DND-41 (cell line): ENCODE measurements around the gene TMCO4.

Source experiments
- ATAC-seq: fragments of 200-7000 bp; cut with Tn5 transposase; 3 replicates; pipeline ENCODE4 v1.9.1; 2021; ENCODE audit warnings: low read depth; ENCODE audit not compliant: insufficient read depth
- DNase-seq: peaks from one replicate; pipeline ENCODE4 v3.0.0-alpha.2; 2020
- H2AFZ ChIP-seq: 2 replicates; pipeline ENCODE4 v1.6.0; 2012; ENCODE audit warnings: low read depth, low read length
- H3K27ac ChIP-seq: 2 replicates; pipeline ENCODE4 v1.5.1; 2012; ENCODE audit warnings: low read length, inconsistent platforms
- H3K27me3 ChIP-seq: fragments of 200-600 bp; sonication (generic); 2 replicates; pipeline ENCODE4 v1.6.0; 2012; ENCODE audit warnings: low read length, mild to moderate bottlenecking, inconsistent platforms; ENCODE audit not compliant: insufficient read depth, poor library complexity
- H3K36me3 ChIP-seq: 2 replicates; pipeline ENCODE4 v1.5.1; 2012; ENCODE audit warnings: low read length, inconsistent platforms; ENCODE audit not compliant: insufficient read depth
- H3K4me1 ChIP-seq: 2 replicates; pipeline ENCODE4 v1.5.1; 2012; ENCODE audit warnings: mild to moderate bottlenecking, low read length; ENCODE audit not compliant: insufficient read depth
- H3K4me2 ChIP-seq: 2 replicates; pipeline ENCODE4 v1.6.0; 2012; ENCODE audit warnings: mild to moderate bottlenecking, moderate library complexity, low read length, inconsistent platforms; ENCODE audit not compliant: insufficient read depth
- H3K4me3 ChIP-seq, 2 experiments: fragments of 200-600 bp in 1 of 2; shearing (Covaris generic) in 1 of 2; 2 replicates each; pipeline ENCODE4 v1.5.1; 2012 to 2016; ENCODE audit warnings: inconsistent platforms in 2 of 2, low read length in 2 of 2, mild to moderate bottlenecking in 2 of 2, low read depth in 1 of 2, moderate library complexity in 1 of 2
- H3K79me2 ChIP-seq: 2 replicates; pipeline ENCODE4 v1.6.0; 2012; ENCODE audit warnings: low read length, inconsistent platforms; ENCODE audit not compliant: insufficient read depth
- H3K9ac ChIP-seq: 2 replicates; pipeline ENCODE4 v1.6.0; 2012; ENCODE audit warnings: low read depth, mild to moderate bottlenecking, inconsistent platforms, low read length, moderate library complexity
- H3K9me3 ChIP-seq: 2 replicates; pipeline ENCODE4 v1.5.1; 2012; ENCODE audit warnings: low read length, moderate library complexity, mild to moderate bottlenecking, inconsistent platforms; ENCODE audit not compliant: insufficient read depth, severe bottlenecking
- H4K20me1 ChIP-seq: 2 replicates; pipeline ENCODE4 v1.6.0; 2012; ENCODE audit warnings: low read length; ENCODE audit not compliant: insufficient read depth
- CTCF ChIP-seq: IDR thresholded peaks from 2 replicates; pipeline ENCODE4 v1.5.1; 2012; ENCODE audit warnings: borderline replicate concordance, low read length, moderate library complexity, mild to moderate bottlenecking; ENCODE audit not compliant: poor library complexity, severe bottlenecking; ENCODE audit errors: extremely low read depth
- EZH2 ChIP-seq: IDR thresholded peaks from 3 replicates; pipeline ENCODE4 v1.6.1; 2012; ENCODE audit warnings: borderline replicate concordance, low read depth, mild to moderate bottlenecking, moderate library complexity, low read length, inconsistent platforms; ENCODE audit not compliant: severe bottlenecking

The TMCO4 gene

GRCh38 chr1:19814681-19815503 lies 15.2 kb upstream of the TMCO4 start, which contains the start of gene RNF186:
Gene RNF186 (minus strand): TSS chr1:19815283. CDS start chr1:19815101, 182 bp downstream.
- ATAC-seq (no peak), DNase-seq (no peak)
- no peaks in the 10 kb centered on the region for H3K36me3 ChIP-seq
- TF ChIP-seq CTCF (no peak), EZH2 (no peak)
- no peaks in the 10 kb centered on the region for H3K9me3 ChIP-seq
- H3K4me2 ChIP-seq = no peak within 1 kb of the TSS
- H3K27ac ChIP-seq = no peak within 1 kb of the TSS
- no peaks in the 10 kb centered on the region for H3K27me3 ChIP-seq
- H3K4me3 ChIP-seq = no peak within 1 kb of the TSS
- no peaks in the 10 kb centered on the region for H4K20me1 ChIP-seq
- no peaks in the 10 kb centered on the region for H3K4me1 ChIP-seq
- no peak within 1 kb of the TSS for H2AFZ ChIP-seq
- H3K9ac ChIP-seq = no peak within 1 kb of the TSS
- H3K79me2 ChIP-seq = no peaks in the 10 kb centered on the region

- H3K9ac ChIP-seq = no peak overlapping the region
- H3K27me3 ChIP-seq = no peaks in the 10 kb centered on the region
- H3K4me1 ChIP-seq = no peaks in the 10 kb centered on the region
- no peak overlapping the region for H3K4me2 ChIP-seq
- H3K4me3 ChIP-seq = no peak overlapping the region
- ATAC-seq = no peak
- DNase-seq = no peak
- TF ChIP-seq EZH2 (no peak), CTCF (no peak)
- no peaks in the 10 kb centered on the region for H3K36me3 ChIP-seq
- no peaks in the 10 kb centered on the region for H3K9me3 ChIP-seq
- H4K20me1 ChIP-seq = no peaks in the 10 kb centered on the region
- no peak overlapping the region for H3K27ac ChIP-seq
- H3K79me2 ChIP-seq = no peaks in the 10 kb centered on the region
- H2AFZ ChIP-seq = no peak overlapping the region
Observed at GRCh38 chr1:19814244-19814661, 14.5 kb upstream of the TMCO4 start.

GRCh38 chr1:19813643-19813960 lies 13.9 kb upstream of the TMCO4 start:
- Histone ChIP-seq H4K20me1 (no peaks in the 10 kb centered on the region), H3K79me2 (no peaks in the 10 kb centered on the region), H3K27me3 (no peaks in the 10 kb centered on the region), H3K9ac (no peak overlapping the region), H2AFZ (no peak overlapping the region), H3K4me2 (no peak overlapping the region), H3K4me1 (no peaks in the 10 kb centered on the region), H3K27ac (no peak overlapping the region), H3K4me3 (no peak overlapping the region), H3K9me3 (no peaks in the 10 kb centered on the region), H3K36me3 (no peaks in the 10 kb centered on the region)
- TF ChIP-seq EZH2 (no peak), CTCF (no peak)
- no peak for ATAC-seq
- no peak for DNase-seq
